Activated CD8-positive, alpha-beta memory T cell treated with anti-CD3 and anti-CD28 coated beads, Interleukin-2, amount 50 U/mL, for 48 hours (primary cell): ENCODE measurements around the gene ZMIZ2.
"Not testable (repeated sequence)": the region's sequence is repeated elsewhere in the genome, so short reads cannot be mapped to it uniquely, and the experiment has no call there.

ENCODE experiments used
- DNase-seq: peaks from one replicate; pipeline ENCODE4 v3.0.0-alpha.2; 2020

ZMIZ2 gene

GRCh38 chr7:44727158-44727936 is 21.3 kb upstream of the ZMIZ2 start:
- no peak for DNase-seq

- no peak for DNase-seq
Measured at GRCh38 chr7:44727937-44728262, 20.7 kb upstream of the ZMIZ2 start.

- DNase-seq, result no peak
Measured at GRCh38 chr7:44729949-44730590, 18.6 kb upstream of the ZMIZ2 start.

GRCh38 chr7:44732971-44733370 is 15.7 kb upstream of the ZMIZ2 start:
- not testable (repeated sequence) for DNase-seq

GRCh38 chr7:44733708-44734481 is 14.8 kb upstream of the ZMIZ2 start:
- no peak for DNase-seq

GRCh38 chr7:44735403-44736165 is 13.1 kb upstream of the ZMIZ2 start:
- DNase-seq, result no peak

GRCh38 chr7:44736896-44737295 is 11.8 kb upstream of the ZMIZ2 start:
- DNase-seq, result no peak

GRCh38 chr7:44738051-44738723 is 10.5 kb upstream of the ZMIZ2 start:
- no peak for DNase-seq

GRCh38 chr7:44738876-44739665 is 9.6 kb upstream of the ZMIZ2 start:
- DNase-seq, result no peak

GRCh38 chr7:44740055-44740454 is 8.6 kb upstream of the ZMIZ2 start:
- DNase-seq, result no peak

- DNase-seq, result no peak
Measured at GRCh38 chr7:44743750-44744149, 4.9 kb upstream of the ZMIZ2 start.

GRCh38 chr7:44748948-44749731 is 493 bp downstream of the ZMIZ2 start:
- peak; percentile 65 for DNase-seq

- DNase-seq, result no peak
Measured at GRCh38 chr7:44749992-44750391, 1.3 kb downstream of the ZMIZ2 start.

GRCh38 chr7:44750424-44750823 is 1.8 kb downstream of the ZMIZ2 start:
- no peak for DNase-seq

- no peak for DNase-seq
Measured at GRCh38 chr7:44750921-44751571, 2.4 kb downstream of the ZMIZ2 start.

- no peak for DNase-seq
Measured at GRCh38 chr7:44752822-44753221, 4.2 kb downstream of the ZMIZ2 start.

- no peak for DNase-seq
Measured at GRCh38 chr7:44754802-44755697, 6.4 kb downstream of the ZMIZ2 start.

GRCh38 chr7:44755698-44756627 is 7.3 kb downstream of the ZMIZ2 start:
- DNase-seq, result no peak
